ENCODE results near the gene AADACL3.

Gene AADACL3

DNA sequence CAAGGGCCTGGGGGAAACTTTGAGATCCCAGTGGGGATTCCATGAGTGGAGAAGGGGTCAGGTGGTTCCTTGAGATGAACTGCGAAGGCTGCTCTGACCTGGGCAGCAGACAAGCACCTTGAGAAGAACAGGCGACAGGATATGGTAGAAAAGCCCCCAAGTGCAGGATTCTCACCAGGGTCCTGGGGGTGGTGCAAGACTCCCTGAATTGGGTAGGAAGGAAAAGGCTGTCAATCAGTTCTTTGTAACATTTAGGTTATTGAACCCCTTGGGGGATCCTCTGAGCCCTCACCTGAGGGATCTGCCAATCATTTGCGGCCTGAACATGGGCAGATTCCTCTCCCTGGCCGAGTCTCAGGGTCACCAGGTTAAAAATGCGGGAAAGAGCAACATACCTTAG, 55.3 kb downstream of the AADACL3 start:
- TF ChIP-seq, protein P1, sequence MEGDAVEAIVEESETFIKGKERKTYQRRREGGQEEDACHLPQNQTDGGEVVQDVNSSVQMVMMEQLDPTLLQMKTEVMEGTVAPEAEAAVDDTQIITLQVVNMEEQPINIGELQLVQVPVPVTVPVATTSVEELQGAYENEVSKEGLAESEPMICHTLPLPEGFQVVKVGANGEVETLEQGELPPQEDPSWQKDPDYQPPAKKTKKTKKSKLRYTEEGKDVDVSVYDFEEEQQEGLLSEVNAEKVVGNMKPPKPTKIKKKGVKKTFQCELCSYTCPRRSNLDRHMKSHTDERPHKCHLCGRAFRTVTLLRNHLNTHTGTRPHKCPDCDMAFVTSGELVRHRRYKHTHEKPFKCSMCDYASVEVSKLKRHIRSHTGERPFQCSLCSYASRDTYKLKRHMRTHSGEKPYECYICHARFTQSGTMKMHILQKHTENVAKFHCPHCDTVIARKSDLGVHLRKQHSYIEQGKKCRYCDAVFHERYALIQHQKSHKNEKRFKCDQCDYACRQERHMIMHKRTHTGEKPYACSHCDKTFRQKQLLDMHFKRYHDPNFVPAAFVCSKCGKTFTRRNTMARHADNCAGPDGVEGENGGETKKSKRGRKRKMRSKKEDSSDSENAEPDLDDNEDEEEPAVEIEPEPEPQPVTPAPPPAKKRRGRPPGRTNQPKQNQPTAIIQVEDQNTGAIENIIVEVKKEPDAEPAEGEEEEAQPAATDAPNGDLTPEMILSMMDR (IDR thresholded peaks at IDR 0.05; ENCODE audit: control insufficient read depth, insufficient read depth, low read depth, low read length, missing control alignments), result no peak
- H3K4me3 ChIP-seq (ENCODE audit: control insufficient read depth, low read depth, low read length), result no peak overlapping the region

DNA sequence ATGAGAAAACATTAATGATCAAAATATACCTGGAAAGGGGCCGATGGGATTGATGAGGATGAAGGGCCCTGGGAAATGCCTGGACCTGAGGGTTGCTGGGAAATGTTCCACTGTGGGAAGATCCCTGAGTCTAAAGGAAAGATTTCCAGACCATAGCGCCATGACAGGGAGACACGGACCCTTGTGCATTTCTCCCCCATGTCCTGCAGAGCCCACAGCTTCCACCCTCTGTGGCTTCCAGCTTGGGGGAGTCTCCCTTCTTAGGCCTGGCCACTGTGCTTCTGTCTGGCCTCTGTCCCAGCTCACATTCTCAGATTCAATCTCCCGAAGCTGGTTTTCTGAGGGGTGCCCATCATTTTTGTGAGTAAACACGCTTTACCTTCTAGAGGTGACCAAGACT, 56.6 kb downstream of the AADACL3 start:
- TF ChIP-seq, protein P1 (IDR thresholded peaks at IDR 0.05; ENCODE audit: control insufficient read depth, insufficient read depth, low read depth, low read length, missing control alignments), result no peak

More for the DNA sequence above, 55.3 kb downstream of the AADACL3 start:
- DNase-seq (ENCODE audit: low read depth), result no peak

DNA sequence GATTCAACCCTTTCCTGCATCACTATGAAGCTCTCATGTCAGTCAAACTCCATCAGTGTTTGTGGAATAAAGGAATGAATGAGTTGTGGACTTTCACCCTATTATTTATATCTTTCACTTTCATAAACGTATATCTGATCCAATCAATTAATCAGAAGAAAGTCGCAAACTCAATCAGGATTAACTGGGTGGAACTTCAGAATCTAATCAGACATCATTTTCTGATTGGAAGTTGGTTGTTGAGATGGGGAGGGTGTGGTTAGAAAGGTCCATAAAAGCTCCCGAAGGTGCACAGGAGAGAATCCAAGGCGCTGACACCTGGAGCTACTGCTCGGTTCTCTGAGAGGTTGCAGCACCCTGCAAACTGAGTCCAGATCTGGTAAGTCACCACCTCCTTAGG, 57.5 kb downstream of the AADACL3 start, which contains the start of gene PRAMEF12:
TSS of gene PRAMEF12 (plus strand) at position 301 of the 400 bp plus-strand sequence. CDS start 1,130 bp downstream, outside the sequence.
- H3K4me3 ChIP-seq (ENCODE audit: control insufficient read depth, low read depth, low read length), result no peak within 1 kb of the TSS
- TF ChIP-seq, protein P1 (IDR thresholded peaks at IDR 0.05; ENCODE audit: control insufficient read depth, insufficient read depth, low read depth, low read length, missing control alignments), result no peak
- DNase-seq (ENCODE audit: low read depth), result no peak

More for the DNA sequence above, 56.6 kb downstream of the AADACL3 start:
- H3K4me3 ChIP-seq (ENCODE audit: control insufficient read depth, low read depth, low read length), result no peak overlapping the region
- no peak for DNase-seq (ENCODE audit: low read depth)

DNA sequence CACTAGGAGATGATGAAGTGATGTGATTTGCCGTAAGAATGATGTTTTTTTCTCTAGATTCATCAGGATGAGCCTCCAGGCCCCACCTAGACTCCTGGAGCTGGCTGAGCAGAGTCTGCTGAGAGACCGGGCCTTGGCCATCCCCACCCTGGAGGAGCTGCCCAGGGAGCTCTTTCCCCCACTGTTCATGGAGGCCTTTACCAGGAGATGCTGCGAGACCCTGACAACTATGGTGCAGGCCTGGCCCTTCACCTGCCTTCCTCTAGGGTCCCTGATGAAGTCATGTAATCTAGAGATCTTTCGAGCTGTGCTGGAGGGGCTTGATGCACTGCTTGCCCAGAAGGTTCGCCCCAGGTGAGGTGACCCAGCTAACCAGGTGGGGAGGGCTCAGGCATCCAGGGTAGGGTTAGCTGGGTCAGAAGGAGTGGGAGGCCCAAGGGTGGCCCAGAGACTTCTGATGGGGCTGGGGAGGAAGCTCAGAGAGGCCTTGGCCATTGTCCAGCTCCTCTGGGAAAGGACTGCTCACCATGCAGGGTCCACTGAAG, 59.0 kb downstream of the AADACL3 start:
- TF ChIP-seq, protein P1 (IDR thresholded peaks at IDR 0.05; ENCODE audit: control insufficient read depth, insufficient read depth, low read depth, low read length, missing control alignments), result no peak
- no peak for DNase-seq (ENCODE audit: low read depth)

DNA sequence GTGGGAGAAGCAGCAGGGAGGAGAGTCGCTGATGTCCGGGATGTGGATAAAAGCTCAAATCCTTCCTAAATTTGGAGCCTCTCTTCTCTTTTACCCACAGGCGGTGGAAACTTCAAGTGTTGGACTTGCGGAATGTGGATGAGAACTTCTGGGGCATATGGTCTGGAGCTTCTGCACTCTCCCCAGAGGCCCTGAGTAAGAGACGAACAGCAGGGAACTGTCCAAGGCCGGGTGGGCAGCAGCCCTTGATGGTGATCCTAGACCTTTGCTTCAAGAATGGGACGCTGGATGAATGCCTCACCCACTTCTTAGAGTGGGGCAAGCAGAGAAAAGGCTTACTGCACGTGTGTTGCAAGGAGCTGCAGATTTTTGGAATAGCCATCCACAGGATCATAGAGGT, 59.5 kb downstream of the AADACL3 start:
- TF ChIP-seq, protein P1 (IDR thresholded peaks at IDR 0.05; ENCODE audit: control insufficient read depth, insufficient read depth, low read depth, low read length, missing control alignments), result no peak
- no peak overlapping the region for H3K4me3 ChIP-seq (ENCODE audit: control insufficient read depth, low read depth, low read length)
- no peak for DNase-seq (ENCODE audit: low read depth)

More for the DNA sequence above, 59.0 kb downstream of the AADACL3 start:
- H3K4me3 ChIP-seq (ENCODE audit: control insufficient read depth, low read depth, low read length), result no peak overlapping the region

DNA sequence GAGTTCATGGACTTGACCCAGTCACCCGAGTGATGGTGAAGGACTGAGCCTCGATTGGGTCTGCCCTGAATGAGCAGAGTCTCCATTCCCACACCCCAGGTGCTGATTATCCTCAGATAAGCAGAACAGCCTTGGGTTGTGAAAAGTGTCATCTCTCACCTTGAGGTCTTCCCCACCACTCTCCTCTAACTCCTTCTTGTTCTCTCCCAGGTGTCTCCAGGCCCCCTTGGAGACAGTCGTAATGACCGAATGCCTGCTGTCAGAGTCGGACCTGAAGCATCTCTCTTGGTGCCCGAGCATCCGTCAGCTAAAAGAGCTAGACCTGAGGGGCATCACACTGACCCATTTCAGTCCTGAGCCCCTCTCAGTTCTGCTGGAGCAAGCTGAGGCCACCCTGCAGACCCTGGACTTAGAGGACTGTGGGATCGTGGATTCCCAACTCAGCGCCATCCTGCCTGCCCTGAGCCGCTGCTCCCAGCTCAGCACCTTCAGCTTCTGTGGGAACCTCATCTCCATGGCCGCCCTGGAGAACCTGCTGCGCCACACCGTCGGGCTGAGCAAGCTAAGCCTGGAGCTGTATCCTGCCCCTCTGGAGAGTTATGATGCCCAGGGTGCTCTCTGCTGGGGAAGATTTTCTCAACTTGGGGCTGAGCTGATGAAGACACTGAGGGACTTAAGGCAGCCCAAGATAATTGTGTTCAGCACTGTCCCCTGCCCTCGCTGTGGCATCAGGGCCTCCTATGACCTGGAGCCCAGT, 61.1 kb downstream of the AADACL3 start:
- TF ChIP-seq, protein P1 (IDR thresholded peaks at IDR 0.05; ENCODE audit: control insufficient read depth, insufficient read depth, low read depth, low read length, missing control alignments), result no peak
- no peak overlapping the region for H3K4me3 ChIP-seq (ENCODE audit: control insufficient read depth, low read depth, low read length)
- DNase-seq (ENCODE audit: low read depth), result no peak
